ENCODE results near the gene ZNF597. TPM values are rescaled to one million over a fixed set of nuclear protein-coding genes. Genes with fewer than 3 reads are reported as not detected.

ZNF597 gene
- total RNA-seq, 1 donor = 2.9 TPM

DNA sequence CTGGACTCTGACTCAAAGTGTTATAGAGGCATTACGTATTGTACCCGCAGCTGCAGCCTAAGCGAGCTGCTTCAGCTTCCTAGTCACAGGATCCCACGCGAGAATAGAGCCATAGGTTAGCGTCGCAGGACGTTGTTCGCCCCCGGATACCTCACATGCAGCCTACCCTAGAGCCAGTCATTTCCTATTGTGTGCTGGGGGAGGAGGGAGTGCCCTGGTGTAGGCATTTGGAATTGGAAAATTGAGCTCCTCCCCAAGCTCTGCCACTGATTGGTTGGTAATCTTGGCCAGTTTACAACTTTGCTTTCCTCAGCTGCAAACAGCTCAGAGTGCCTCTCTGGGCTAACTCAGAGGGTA is 706 bp upstream of the ZNF597 start:
- TF ChIP-seq, protein P1, sequence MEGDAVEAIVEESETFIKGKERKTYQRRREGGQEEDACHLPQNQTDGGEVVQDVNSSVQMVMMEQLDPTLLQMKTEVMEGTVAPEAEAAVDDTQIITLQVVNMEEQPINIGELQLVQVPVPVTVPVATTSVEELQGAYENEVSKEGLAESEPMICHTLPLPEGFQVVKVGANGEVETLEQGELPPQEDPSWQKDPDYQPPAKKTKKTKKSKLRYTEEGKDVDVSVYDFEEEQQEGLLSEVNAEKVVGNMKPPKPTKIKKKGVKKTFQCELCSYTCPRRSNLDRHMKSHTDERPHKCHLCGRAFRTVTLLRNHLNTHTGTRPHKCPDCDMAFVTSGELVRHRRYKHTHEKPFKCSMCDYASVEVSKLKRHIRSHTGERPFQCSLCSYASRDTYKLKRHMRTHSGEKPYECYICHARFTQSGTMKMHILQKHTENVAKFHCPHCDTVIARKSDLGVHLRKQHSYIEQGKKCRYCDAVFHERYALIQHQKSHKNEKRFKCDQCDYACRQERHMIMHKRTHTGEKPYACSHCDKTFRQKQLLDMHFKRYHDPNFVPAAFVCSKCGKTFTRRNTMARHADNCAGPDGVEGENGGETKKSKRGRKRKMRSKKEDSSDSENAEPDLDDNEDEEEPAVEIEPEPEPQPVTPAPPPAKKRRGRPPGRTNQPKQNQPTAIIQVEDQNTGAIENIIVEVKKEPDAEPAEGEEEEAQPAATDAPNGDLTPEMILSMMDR (IDR thresholded peaks at IDR 0.05; ENCODE audit: extremely low read depth, low read depth, low read length) = no peak
- Histone ChIP-seq H3K27ac (ENCODE audit: low read depth, low read length) (peak overlapping the region; percentile 85), H3K4me2 (ENCODE audit: insufficient read depth, low read length) (peak overlapping the region; percentile 77), H3K4me3 (ENCODE audit: insufficient read depth, low read length) (peak overlapping the region; percentile 83), H3K79me2 (ENCODE audit: insufficient read depth, low read length) (peaks cover 41% of the 10 kb centered on the region), H2AFZ (ENCODE audit: low read length) (peak overlapping the region; percentile 52), H4K20me1 (ENCODE audit: insufficient read depth, low read length) (no peaks in the 10 kb centered on the region), H3K27me3 (ENCODE audit: insufficient read depth, low read length) (no peaks in the 10 kb centered on the region), H3K9me3 (ENCODE audit: low read depth, low read length) (no peaks in the 10 kb centered on the region), H3K36me3 (ENCODE audit: insufficient read depth, low read length) (peaks cover 4% of the 10 kb centered on the region), H3K4me1 (ENCODE audit: insufficient read depth, low read length) (peaks cover 4% of the 10 kb centered on the region)
- DNase-seq (ENCODE audit: insufficient read length, low spot score, missing footprints) = peak; percentile 92

DNA sequence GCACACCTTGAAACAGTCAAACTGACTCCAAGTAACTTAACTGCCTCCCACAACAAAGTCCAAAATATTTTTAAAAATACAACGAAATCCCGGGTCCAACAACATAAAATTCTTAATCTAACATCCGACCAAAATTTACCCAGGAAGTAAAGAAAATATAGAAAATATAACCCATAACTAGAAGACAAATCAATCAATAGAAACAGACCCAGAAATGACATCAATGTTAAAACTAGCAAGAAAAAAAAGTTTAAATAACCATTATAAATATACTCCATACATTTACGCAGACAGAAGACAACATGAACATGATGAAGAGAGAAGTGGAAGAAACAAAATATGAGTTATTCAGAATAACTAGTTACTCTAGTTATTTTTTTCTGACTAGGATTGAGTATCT is 3.7 kb downstream of the ZNF597 start:
- no peak overlapping the region for H3K4me3 ChIP-seq (ENCODE audit: insufficient read depth, low read length)
- DNase-seq (ENCODE audit: insufficient read length, low spot score, missing footprints) = no peak
- peaks cover 6% of the 10 kb centered on the region for H3K36me3 ChIP-seq (ENCODE audit: insufficient read depth, low read length)
- no peaks in the 10 kb centered on the region for H4K20me1 ChIP-seq (ENCODE audit: insufficient read depth, low read length)
- H3K4me1 ChIP-seq (ENCODE audit: insufficient read depth, low read length) = peaks cover 4% of the 10 kb centered on the region
- TF ChIP-seq, protein P1 (IDR thresholded peaks at IDR 0.05; ENCODE audit: extremely low read depth, low read depth, low read length) = no peak
- H3K27ac ChIP-seq (ENCODE audit: low read depth, low read length) = no peak overlapping the region
- H3K4me2 ChIP-seq (ENCODE audit: insufficient read depth, low read length) = no peak overlapping the region
- peaks cover 29% of the 10 kb centered on the region for H3K79me2 ChIP-seq (ENCODE audit: insufficient read depth, low read length)
- H3K27me3 ChIP-seq (ENCODE audit: insufficient read depth, low read length) = no peaks in the 10 kb centered on the region
- no peaks in the 10 kb centered on the region for H3K9me3 ChIP-seq (ENCODE audit: low read depth, low read length)
- H2AFZ ChIP-seq (ENCODE audit: low read length) = no peak overlapping the region

DNA sequence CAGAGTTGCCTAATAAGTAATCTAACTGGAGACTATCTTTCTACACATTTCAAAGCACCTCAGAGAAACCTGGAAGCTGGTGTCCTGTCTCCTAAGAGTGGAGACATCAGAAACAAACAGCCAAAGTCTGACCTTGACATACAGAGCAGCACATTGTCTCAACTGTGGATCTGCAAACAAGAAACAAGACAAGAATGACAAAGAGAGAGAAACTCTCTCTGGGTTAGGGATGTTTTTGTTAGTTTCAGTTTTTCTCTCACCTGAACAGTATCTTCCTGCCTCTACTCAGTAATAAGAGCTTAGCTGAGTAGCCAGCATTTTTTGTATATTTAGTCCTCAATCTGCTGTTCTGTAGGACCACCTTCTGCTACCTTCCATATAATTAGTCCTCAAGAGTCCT is 8.9 kb downstream of the ZNF597 start:
- no peak overlapping the region for H2AFZ ChIP-seq (ENCODE audit: low read length)
- H3K4me3 ChIP-seq (ENCODE audit: insufficient read depth, low read length) = no peak overlapping the region
- H4K20me1 ChIP-seq (ENCODE audit: insufficient read depth, low read length) = no peaks in the 10 kb centered on the region
- peaks cover 6% of the 10 kb centered on the region for H3K36me3 ChIP-seq (ENCODE audit: insufficient read depth, low read length)
- H3K79me2 ChIP-seq (ENCODE audit: insufficient read depth, low read length) = peaks cover 10% of the 10 kb centered on the region
- no peaks in the 10 kb centered on the region for H3K4me1 ChIP-seq (ENCODE audit: insufficient read depth, low read length)
- DNase-seq (ENCODE audit: insufficient read length, low spot score, missing footprints) = peak; percentile 38
- no peak overlapping the region for H3K4me2 ChIP-seq (ENCODE audit: insufficient read depth, low read length)
- TF ChIP-seq, protein P1 (IDR thresholded peaks at IDR 0.05; ENCODE audit: extremely low read depth, low read depth, low read length) = no peak
- H3K9me3 ChIP-seq (ENCODE audit: low read depth, low read length) = no peaks in the 10 kb centered on the region
- H3K27me3 ChIP-seq (ENCODE audit: insufficient read depth, low read length) = no peaks in the 10 kb centered on the region
- H3K27ac ChIP-seq (ENCODE audit: low read depth, low read length) = no peak overlapping the region

DNA sequence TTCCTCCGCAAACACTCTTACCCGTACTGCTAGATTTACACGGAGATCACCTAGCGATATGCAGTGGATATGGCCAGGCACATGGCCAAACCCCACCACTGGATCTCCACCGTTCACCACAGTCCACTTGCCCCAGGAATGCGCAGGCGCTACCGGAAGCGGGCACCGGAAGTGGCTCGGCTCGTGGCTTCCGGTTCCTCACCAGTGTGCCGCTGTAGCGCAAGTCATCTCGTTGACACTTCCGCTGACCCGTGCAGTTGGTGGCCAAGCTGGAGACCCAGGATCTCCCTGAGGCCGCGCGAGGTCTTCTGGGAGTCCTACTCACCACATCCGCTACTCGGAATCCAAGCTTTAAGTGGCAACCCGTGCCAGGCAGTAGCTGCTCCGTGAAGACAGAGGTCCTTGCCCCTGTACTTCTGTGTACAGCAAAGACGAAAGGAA is 11.5 kb downstream of the ZNF597 start:
- Histone ChIP-seq H3K27me3 (ENCODE audit: insufficient read depth, low read length) (no peaks in the 10 kb centered on the region), H3K27ac (ENCODE audit: low read depth, low read length) (no peak overlapping the region), H2AFZ (ENCODE audit: low read length) (peak overlapping the region; percentile 73), H3K4me1 (ENCODE audit: insufficient read depth, low read length) (no peaks in the 10 kb centered on the region), H3K9me3 (ENCODE audit: low read depth, low read length) (no peaks in the 10 kb centered on the region), H3K4me3 (ENCODE audit: insufficient read depth, low read length) (peak overlapping the region; percentile 49), H3K36me3 (ENCODE audit: insufficient read depth, low read length) (peaks cover 5% of the 10 kb centered on the region), H4K20me1 (ENCODE audit: insufficient read depth, low read length) (no peaks in the 10 kb centered on the region), H3K4me2 (ENCODE audit: insufficient read depth, low read length) (peak overlapping the region; percentile 64), H3K79me2 (ENCODE audit: insufficient read depth, low read length) (peaks cover 3% of the 10 kb centered on the region)
- peak; percentile 45 for DNase-seq (ENCODE audit: insufficient read length, low spot score, missing footprints)
- TF ChIP-seq, protein P1 (IDR thresholded peaks at IDR 0.05; ENCODE audit: extremely low read depth, low read depth, low read length) = no peak

All from osteoblast (primary cell).